Neural cell (in vitro differentiated cells): Measurements from ENCODE around the gene CDK11B. TPM values are rescaled to one million over a fixed set of nuclear protein-coding genes. Genes with fewer than 3 reads are reported as not detected.
"Not testable (repeated sequence)": the region's sequence is repeated elsewhere in the genome, so short reads cannot be mapped to it uniquely, and the experiment has no call there.

ENCODE experiments used
- H2AFZ ChIP-seq: fragments of 200-600, 300-800 bp; sonication (generic), shearing (Covaris generic); 2 replicates; pipeline ENCODE4 v1.6.0; 2014; ENCODE audit warnings: low read depth, mild to moderate bottlenecking, antibody characterized with exemption, low read length, moderate library complexity
- H3F3A ChIP-seq: fragments of 200-600 bp; shearing (Covaris generic); 2 replicates; pipeline ENCODE4 v1.6.1; 2016; ENCODE audit warnings: mild to moderate bottlenecking, moderate library complexity, mixed read lengths, antibody characterized with exemption, low read length; ENCODE audit not compliant: insufficient read depth, poor library complexity, severe bottlenecking
- H3K27ac ChIP-seq: fragments of 200-600, 300-800 bp; sonication (generic), shearing (Covaris generic); 2 replicates; pipeline ENCODE4 v1.5.1; 2014; ENCODE audit warnings: mild to moderate bottlenecking, low read length, moderate library complexity
- H3K27me3 ChIP-seq: fragments of 300-800, 200-600 bp; sonication (generic), shearing (Covaris generic); 2 replicates; pipeline ENCODE4 v1.6.0; 2014; ENCODE audit warnings: mild to moderate bottlenecking, low read depth, low read length, moderate library complexity; ENCODE audit not compliant: insufficient read depth
- H3K36me3 ChIP-seq: fragments of 300-800, 200-600 bp; sonication (generic), shearing (Covaris generic); 2 replicates; pipeline ENCODE4 v1.5.1; 2014; ENCODE audit warnings: mild to moderate bottlenecking, antibody characterized with exemption, low read length, moderate library complexity; ENCODE audit not compliant: insufficient read depth
- H3K4me2 ChIP-seq: fragments of 300-800, 200-600 bp; sonication (generic), shearing (Covaris generic); 2 replicates; pipeline ENCODE4 v1.6.0; 2014; ENCODE audit warnings: mild to moderate bottlenecking, low read length
- H3K4me3 ChIP-seq: fragments of 300-800, 200-600 bp; sonication (generic), shearing (Covaris generic); 2 replicates; pipeline ENCODE4 v1.5.1; 2014; ENCODE audit warnings: mild to moderate bottlenecking, low read length, moderate library complexity
- H3K79me2 ChIP-seq: fragments of 200-600 bp; shearing (Covaris generic); replicated peaks from 2 replicates; pipeline ENCODE4 v1.6.0; 2014; ENCODE audit warnings: mild to moderate bottlenecking, low read length, moderate library complexity; ENCODE audit not compliant: insufficient read depth
- H3K9ac ChIP-seq: fragments of 300-800, 200-600 bp; sonication (generic), shearing (Covaris generic); 2 replicates; pipeline ENCODE4 v1.6.1; 2016; ENCODE audit warnings: mild to moderate bottlenecking, low read length, mixed read lengths
- H3K9me2 ChIP-seq: fragments of 200-600 bp; shearing (Covaris generic); 2 replicates; pipeline ENCODE4 v1.6.1; 2016; ENCODE audit warnings: mild to moderate bottlenecking, low read length, mixed read lengths; ENCODE audit not compliant: insufficient read depth
- H3K9me3 ChIP-seq: fragments of 200-600, 300-800 bp; sonication (generic), shearing (Covaris generic); 2 replicates; pipeline ENCODE4 v1.6.1; 2016; ENCODE audit warnings: mild to moderate bottlenecking, mixed run types, low read length, moderate library complexity, mixed read lengths
- H4K20me1 ChIP-seq: fragments of 200-600 bp; shearing (Covaris generic); 2 replicates; pipeline ENCODE4 v1.6.1; 2016; ENCODE audit warnings: mild to moderate bottlenecking, mixed run types; ENCODE audit not compliant: insufficient read depth
- CTCF ChIP-seq: fragments of 450-650 bp; IDR thresholded peaks from 2 replicates; pipeline ENCODE4 v1.5.1; 2014; ENCODE audit warnings: antibody characterized with exemption, mild to moderate bottlenecking, moderate library complexity; ENCODE audit not compliant: poor library complexity, severe bottlenecking
- EP300 ChIP-seq: fragments of 450-650 bp; conservative IDR thresholded peaks from 2 replicates; pipeline ENCODE4 v1.6.1; 2014; ENCODE audit warnings: antibody characterized with exemption, mild to moderate bottlenecking, moderate library complexity; ENCODE audit not compliant: poor library complexity, severe bottlenecking
- EZH2 ChIP-seq: fragments of 200-600, 300-800 bp; shearing (Covaris generic), sonication (generic); IDR thresholded peaks from 2 replicates; pipeline ENCODE4 v1.6.1; 2014; ENCODE audit warnings: antibody characterized with exemption, low read length, borderline replicate concordance, mild to moderate bottlenecking; ENCODE audit not compliant: insufficient read depth, poor library complexity, severe bottlenecking
- MXI1 ChIP-seq: fragments of 450-650 bp; conservative IDR thresholded peaks from 2 replicates; pipeline ENCODE4 v1.6.1; 2014; ENCODE audit warnings: antibody characterized with exemption, mild to moderate bottlenecking; ENCODE audit not compliant: poor library complexity, severe bottlenecking
- RAD21 ChIP-seq: fragments of 450-650 bp; conservative IDR thresholded peaks from 2 replicates; pipeline ENCODE4 v1.6.1; 2014; ENCODE audit warnings: antibody characterized with exemption, mild to moderate bottlenecking, moderate library complexity
- SMC3 ChIP-seq: fragments of 450-650 bp; conservative IDR thresholded peaks from 2 replicates; pipeline ENCODE4 v1.6.1; 2014; ENCODE audit warnings: antibody characterized with exemption, mild to moderate bottlenecking, moderate library complexity; ENCODE audit not compliant: poor library complexity
- TAF1 ChIP-seq: IDR thresholded peaks from 2 replicates; pipeline ENCODE4 v1.6.1; 2012; ENCODE audit warnings: low read depth
- polyA plus RNA-seq: library from polyadenylated mRNA; depleted of rRNA; stranded (reverse); fragments of >200 nt; gene quantifications from 2 replicates; pipeline ENCODE4 v1.2.3, GENCODE V29; 2014
- TF ChIP-seq, protein P1 (sequence below): IDR thresholded peaks from 2 replicates; pipeline ENCODE4 v1.6.1; 2012; ENCODE audit warnings: borderline replicate concordance

The CDK11B gene
- polyA plus RNA-seq, 1 donor from 2014 or later = 9.6 TPM

DNA sequence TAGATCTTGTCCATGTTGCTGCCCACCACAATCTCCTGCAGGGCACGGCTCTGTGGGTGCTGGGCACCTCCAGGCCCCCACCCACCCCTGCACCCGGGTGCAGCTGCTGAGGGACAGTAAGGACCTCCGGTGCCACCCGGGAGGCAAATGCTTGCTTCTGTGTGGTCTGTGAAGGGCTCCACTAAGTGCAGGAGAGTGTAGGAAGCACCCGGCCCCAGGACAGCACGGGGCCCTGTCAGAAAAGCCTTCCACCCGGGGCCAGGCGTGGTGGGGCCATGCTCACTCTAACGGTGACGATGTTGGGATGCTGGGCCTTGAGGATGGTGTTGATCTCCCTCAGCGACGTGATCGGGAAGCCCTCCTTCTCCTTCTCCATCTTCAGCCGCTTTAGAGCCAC lies 21.3 kb downstream of the CDK11B start:
- H3K79me2 ChIP-seq, H3K27ac ChIP-seq, H3K4me2 ChIP-seq, H4K20me1 ChIP-seq, H3F3A ChIP-seq, H3K9me3 ChIP-seq, H3K9me2 ChIP-seq, H3K36me3 ChIP-seq, H3K9ac ChIP-seq, H3K4me3 ChIP-seq, H2AFZ ChIP-seq, H3K27me3 ChIP-seq: not testable (repeated sequence)

GRCh38 chr1:1636621-1637478 lies 22.0 kb downstream of the CDK11B start:
- H3K4me2 ChIP-seq, H3K4me3 ChIP-seq, H3K9me2 ChIP-seq, H3K9ac ChIP-seq, H3K27ac ChIP-seq, H3K79me2 ChIP-seq, H3K36me3 ChIP-seq, H3K27me3 ChIP-seq, H3F3A ChIP-seq, H2AFZ ChIP-seq, H3K9me3 ChIP-seq, H4K20me1 ChIP-seq: not testable (repeated sequence)

DNA sequence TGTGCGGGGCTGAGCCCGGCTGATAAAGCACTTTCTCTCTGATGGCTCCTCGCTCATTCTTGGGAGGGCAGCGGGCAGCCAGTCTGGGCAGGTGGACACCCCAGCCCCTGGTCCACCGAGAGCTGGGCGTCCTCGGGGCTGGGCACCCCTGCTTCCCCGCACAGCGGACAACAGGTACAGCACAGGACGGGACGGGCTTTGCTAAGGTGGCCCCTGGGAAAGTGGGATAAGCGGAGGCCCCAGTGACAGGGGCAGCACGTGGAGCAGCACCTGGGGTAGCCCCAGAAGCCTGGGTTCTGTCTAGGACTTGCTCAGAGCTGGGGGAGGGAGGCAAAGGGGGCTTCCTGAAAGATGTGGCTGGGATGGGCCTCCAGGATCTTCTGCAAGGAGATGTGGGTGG lies 24.2 kb downstream of the CDK11B start:
- peaks cover 13% of the 10 kb centered on the region for H3K27me3 ChIP-seq
- H3K9ac ChIP-seq, H4K20me1 ChIP-seq, H3K79me2 ChIP-seq, H3F3A ChIP-seq, H3K9me3 ChIP-seq, H2AFZ ChIP-seq, H3K36me3 ChIP-seq, H3K27ac ChIP-seq, H3K4me3 ChIP-seq, H3K9me2 ChIP-seq, H3K4me2 ChIP-seq: not testable (repeated sequence)

GRCh38 chr1:1633409-1633808 lies 25.4 kb downstream of the CDK11B start:
- not testable (repeated sequence) for H3K4me2 ChIP-seq, H3K9ac ChIP-seq, H4K20me1 ChIP-seq, H3K79me2 ChIP-seq, H3K36me3 ChIP-seq, H2AFZ ChIP-seq, H3K4me3 ChIP-seq, H3K9me2 ChIP-seq, H3K27ac ChIP-seq, H3K9me3 ChIP-seq, H3F3A ChIP-seq
- H3K27me3 ChIP-seq = peaks cover 13% of the 10 kb centered on the region

GRCh38 chr1:1631782-1632420 lies 26.9 kb downstream of the CDK11B start, which contains the start of gene MMP23B:
TSS of gene MMP23B (plus strand) at chr1:1632173. CDS start at chr1:1632219, 46 bp downstream.
- no peaks in the 10 kb centered on the region for H3K9me3 ChIP-seq
- no peaks in the 10 kb centered on the region for H3K9me2 ChIP-seq
- H3K27ac ChIP-seq = no peak within 1 kb of the TSS
- H3F3A ChIP-seq = no peaks in the 10 kb centered on the region
- H3K4me2 ChIP-seq = no peak within 1 kb of the TSS
- H3K4me3 ChIP-seq = no peak within 1 kb of the TSS
- H4K20me1 ChIP-seq = no peaks in the 10 kb centered on the region
- no peak within 1 kb of the TSS for H2AFZ ChIP-seq
- H3K36me3 ChIP-seq = peaks cover 3% of the 10 kb centered on the region
- H3K27me3 ChIP-seq = peaks cover 13% of the 10 kb centered on the region
- no peak within 1 kb of the TSS for H3K9ac ChIP-seq
- H3K79me2 ChIP-seq = no peaks in the 10 kb centered on the region
- no peak for TF ChIP-seq MXI1
- TF ChIP-seq RAD21 = no peak
- no peak for TF ChIP-seq SMC3
- no peak for TF ChIP-seq EP300
- TF ChIP-seq CTCF = no peak
- TF ChIP-seq, protein P1, sequence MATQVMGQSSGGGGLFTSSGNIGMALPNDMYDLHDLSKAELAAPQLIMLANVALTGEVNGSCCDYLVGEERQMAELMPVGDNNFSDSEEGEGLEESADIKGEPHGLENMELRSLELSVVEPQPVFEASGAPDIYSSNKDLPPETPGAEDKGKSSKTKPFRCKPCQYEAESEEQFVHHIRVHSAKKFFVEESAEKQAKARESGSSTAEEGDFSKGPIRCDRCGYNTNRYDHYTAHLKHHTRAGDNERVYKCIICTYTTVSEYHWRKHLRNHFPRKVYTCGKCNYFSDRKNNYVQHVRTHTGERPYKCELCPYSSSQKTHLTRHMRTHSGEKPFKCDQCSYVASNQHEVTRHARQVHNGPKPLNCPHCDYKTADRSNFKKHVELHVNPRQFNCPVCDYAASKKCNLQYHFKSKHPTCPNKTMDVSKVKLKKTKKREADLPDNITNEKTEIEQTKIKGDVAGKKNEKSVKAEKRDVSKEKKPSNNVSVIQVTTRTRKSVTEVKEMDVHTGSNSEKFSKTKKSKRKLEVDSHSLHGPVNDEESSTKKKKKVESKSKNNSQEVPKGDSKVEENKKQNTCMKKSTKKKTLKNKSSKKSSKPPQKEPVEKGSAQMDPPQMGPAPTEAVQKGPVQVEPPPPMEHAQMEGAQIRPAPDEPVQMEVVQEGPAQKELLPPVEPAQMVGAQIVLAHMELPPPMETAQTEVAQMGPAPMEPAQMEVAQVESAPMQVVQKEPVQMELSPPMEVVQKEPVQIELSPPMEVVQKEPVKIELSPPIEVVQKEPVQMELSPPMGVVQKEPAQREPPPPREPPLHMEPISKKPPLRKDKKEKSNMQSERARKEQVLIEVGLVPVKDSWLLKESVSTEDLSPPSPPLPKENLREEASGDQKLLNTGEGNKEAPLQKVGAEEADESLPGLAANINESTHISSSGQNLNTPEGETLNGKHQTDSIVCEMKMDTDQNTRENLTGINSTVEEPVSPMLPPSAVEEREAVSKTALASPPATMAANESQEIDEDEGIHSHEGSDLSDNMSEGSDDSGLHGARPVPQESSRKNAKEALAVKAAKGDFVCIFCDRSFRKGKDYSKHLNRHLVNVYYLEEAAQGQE = no peak
- TF ChIP-seq TAF1 = no peak
- no peak for TF ChIP-seq EZH2
